OCI-M1 (cell line): Measurements from ENCODE around the gene PLB1.

Experiments used
- DNase-seq: peaks from one replicate; lab custom pipeline; 2025; lab: John Stamatoyannopoulos, UW

The PLB1 gene

GRCh38 chr2:28565720-28566295 lies 69.9 kb downstream of the PLB1 start:
- DNase-seq = no peak

- DNase-seq = peak; percentile 91
Observed at GRCh38 chr2:28566521-28567041, 70.7 kb downstream of the PLB1 start.

- no peak for DNase-seq
Observed at GRCh38 chr2:28567061-28567471, 71.2 kb downstream of the PLB1 start.

- DNase-seq = no peak
Observed at GRCh38 chr2:28568036-28568435, 72.2 kb downstream of the PLB1 start.

- DNase-seq = no peak
Observed at GRCh38 chr2:28568533-28568932, 72.7 kb downstream of the PLB1 start.

- DNase-seq = no peak
Observed at GRCh38 chr2:28570431-28570830, 74.6 kb downstream of the PLB1 start.

- DNase-seq = no peak
Observed at GRCh38 chr2:28576714-28577113, 80.9 kb downstream of the PLB1 start.

- no peak for DNase-seq
Observed at GRCh38 chr2:28577791-28578680, 82.2 kb downstream of the PLB1 start.

- DNase-seq = no peak
Observed at GRCh38 chr2:28578774-28579173, 82.9 kb downstream of the PLB1 start.

GRCh38 chr2:28579606-28580005 lies 83.7 kb downstream of the PLB1 start:
- DNase-seq = no peak

GRCh38 chr2:28580078-28580477 lies 84.2 kb downstream of the PLB1 start:
- no peak for DNase-seq

- no peak for DNase-seq
Observed at GRCh38 chr2:28581312-28581711, 85.5 kb downstream of the PLB1 start.

- no peak for DNase-seq
Observed at GRCh38 chr2:28582152-28582551, 86.3 kb downstream of the PLB1 start.

GRCh38 chr2:28582595-28582994 lies 86.7 kb downstream of the PLB1 start:
- no peak for DNase-seq

- peak; percentile 83 for DNase-seq
Observed at GRCh38 chr2:28583899-28584553, 88.2 kb downstream of the PLB1 start.

GRCh38 chr2:28586867-28587266 lies 91.0 kb downstream of the PLB1 start:
- DNase-seq = no peak

GRCh38 chr2:28587526-28588291 lies 91.8 kb downstream of the PLB1 start:
- DNase-seq = no peak

GRCh38 chr2:28588292-28588670 lies 92.4 kb downstream of the PLB1 start:
- DNase-seq = no peak

- DNase-seq = no peak
Observed at GRCh38 chr2:28589746-28590463, 94.0 kb downstream of the PLB1 start.

- DNase-seq = no peak
Observed at GRCh38 chr2:28590496-28591301, 94.8 kb downstream of the PLB1 start.
